Subcutaneous abdominal adipose tissue (tissue), 5 donors: ENCODE results near the gene CGN.

Source experiments
- H3K27ac ChIP-seq: one replicate; pipeline ENCODE4 v1.7.0; 2013; ENCODE audit warnings: low read depth, mild to moderate bottlenecking, inconsistent platforms, low read length, moderate library complexity
- H3K27me3 ChIP-seq, 5 donors: one replicate each; pipeline ENCODE4 v1.7.0; 2013; ENCODE audit warnings: low read length in 5 of 5, inconsistent platforms in 1 of 5; ENCODE audit not compliant: control insufficient read depth in 5 of 5, insufficient read depth in 4 of 5
- H3K36me3 ChIP-seq, 5 donors: one replicate each; pipeline ENCODE4 v1.7.0; 2013; ENCODE audit warnings: low read length in 5 of 5; ENCODE audit not compliant: control insufficient read depth in 5 of 5, insufficient read depth in 5 of 5
- H3K4me1 ChIP-seq, 5 donors: one replicate each; pipeline ENCODE4 v1.7.0; 2013; ENCODE audit warnings: low read length in 5 of 5, mild to moderate bottlenecking in 3 of 5, moderate library complexity in 1 of 5; ENCODE audit not compliant: control insufficient read depth in 5 of 5, insufficient read depth in 5 of 5
- H3K4me3 ChIP-seq, 5 donors: one replicate each; pipeline ENCODE4 v1.7.0; 2013; ENCODE audit warnings: low read length in 5 of 5, low read depth in 1 of 5
- H3K9ac ChIP-seq, 5 donors: one replicate each; pipeline ENCODE4 v1.7.0; 2013; ENCODE audit warnings: low read length in 5 of 5, mild to moderate bottlenecking in 4 of 5, moderate library complexity in 3 of 5
- H3K9me3 ChIP-seq, 5 donors: one replicate each; pipeline ENCODE4 v1.7.0; 2013; ENCODE audit warnings: low read length in 5 of 5; ENCODE audit not compliant: control insufficient read depth in 5 of 5
- donor health status: healthy.
- donor health status: healthy.
- donor health status: healthy.
- donor health status: healthy.
- donor health status: healthy.

CGN gene

GRCh38 chr1:151510957-151511635 is at the start of gene CGN:
CGN (plus strand) TSS chr1:151511387; CDS start chr1:151518520, 7,133 bp downstream.
- no peaks in the 10 kb centered on the region for H3K9me3 ChIP-seq
- no peak within 1 kb of the TSS for H3K27ac ChIP-seq
- H3K9ac ChIP-seq: peak within 1 kb of the TSS in 3 of 5 donors; percentile 52 to 56 (median 56)
- H3K4me1 ChIP-seq: peaks cover 2 to 21% (median 16%) of the 10 kb centered on the region in 5 donors
- peak within 1 kb of the TSS; percentile 62 to 72 (median 66) for H3K4me3 ChIP-seq
- peaks cover 17 to 37% (median 32%) of the 10 kb centered on the region in 5 donors for H3K27me3 ChIP-seq
- no peaks in the 10 kb centered on the region for H3K36me3 ChIP-seq

- Histone ChIP-seq H3K4me1 (peaks cover 0 to 19% (median 11%) of the 10 kb centered on the region in 5 donors), H3K9ac (no peak overlapping the region), H3K4me3 (no peak overlapping the region), H3K36me3 (no peaks in the 10 kb centered on the region), H3K27me3 (no peaks in the 10 kb centered on the region), H3K27ac (no peak overlapping the region), H3K9me3 (no peaks in the 10 kb centered on the region)
Measured at GRCh38 chr1:151461694-151462093, 49.5 kb upstream of the CGN start.

- H3K9ac ChIP-seq: no peak overlapping the region
- peaks cover 0 to 2% (median 0%) of the 10 kb centered on the region in 5 donors for H3K36me3 ChIP-seq
- no peak overlapping the region for H3K27ac ChIP-seq
- H3K4me3 ChIP-seq: no peak overlapping the region
- no peaks in the 10 kb centered on the region for H3K27me3 ChIP-seq
- no peaks in the 10 kb centered on the region for H3K4me1 ChIP-seq
- H3K9me3 ChIP-seq: no peaks in the 10 kb centered on the region
Measured at GRCh38 chr1:151465026-151465425, 46.2 kb upstream of the CGN start.

GRCh38 chr1:151472856-151473731 is 38.1 kb upstream of the CGN start:
- Histone ChIP-seq H3K4me3 (peak overlapping the region; percentile 61 to 78 (median 70)), H3K27me3 (no peaks in the 10 kb centered on the region), H3K4me1 (peaks cover 0 to 13% (median 7%) of the 10 kb centered on the region in 5 donors), H3K36me3 (peaks cover 0 to 2% (median 0%) of the 10 kb centered on the region in 5 donors), H3K9ac (peak overlapping the region; percentile 55 to 86 (median 71)), H3K27ac (peak overlapping the region; percentile 27), H3K9me3 (no peaks in the 10 kb centered on the region)

- H3K4me3 ChIP-seq: no peak overlapping the region
- peaks cover 0 to 13% (median 7%) of the 10 kb centered on the region in 5 donors for H3K4me1 ChIP-seq
- no peaks in the 10 kb centered on the region for H3K36me3 ChIP-seq
Measured at GRCh38 chr1:151474745-151475144, 36.4 kb upstream of the CGN start.

GRCh38 chr1:151475175-151475574 is 36.0 kb upstream of the CGN start:
- peaks cover 0 to 13% (median 7%) of the 10 kb centered on the region in 5 donors for H3K4me1 ChIP-seq
- no peaks in the 10 kb centered on the region for H3K9me3 ChIP-seq
- no peak overlapping the region for H3K4me3 ChIP-seq
- H3K9ac ChIP-seq: no peak overlapping the region
- no peaks in the 10 kb centered on the region for H3K27me3 ChIP-seq
- no peak overlapping the region for H3K27ac ChIP-seq
- no peaks in the 10 kb centered on the region for H3K36me3 ChIP-seq

More at GRCh38 chr1:151474745-151475144, 36.4 kb upstream of the CGN start:
- H3K27ac ChIP-seq: no peak overlapping the region
- H3K9me3 ChIP-seq: no peaks in the 10 kb centered on the region
- no peaks in the 10 kb centered on the region for H3K27me3 ChIP-seq
- no peak overlapping the region for H3K9ac ChIP-seq

GRCh38 chr1:151476083-151476482 is 35.1 kb upstream of the CGN start:
- Histone ChIP-seq H3K9me3 (no peaks in the 10 kb centered on the region), H3K36me3 (no peaks in the 10 kb centered on the region), H3K9ac (no peak overlapping the region), H3K27me3 (no peaks in the 10 kb centered on the region), H3K27ac (no peak overlapping the region), H3K4me3 (no peak overlapping the region), H3K4me1 (peaks cover 0 to 13% (median 7%) of the 10 kb centered on the region in 5 donors)

- Histone ChIP-seq H3K9me3 (peaks cover 0 to 4% (median 2%) of the 10 kb centered on the region in 5 donors), H3K4me3 (no peak overlapping the region), H3K9ac (no peak overlapping the region), H3K4me1 (peaks cover 0 to 13% (median 7%) of the 10 kb centered on the region in 5 donors), H3K27me3 (no peaks in the 10 kb centered on the region), H3K36me3 (no peaks in the 10 kb centered on the region), H3K27ac (no peak overlapping the region)
Measured at GRCh38 chr1:151477066-151477465, 34.1 kb upstream of the CGN start.

GRCh38 chr1:151478140-151478812 is 32.9 kb upstream of the CGN start:
- no peak overlapping the region for H3K9ac ChIP-seq
- H3K4me3 ChIP-seq: no peak overlapping the region
- H3K36me3 ChIP-seq: no peaks in the 10 kb centered on the region
- no peak overlapping the region for H3K27ac ChIP-seq
- peaks cover 0 to 6% (median 4%) of the 10 kb centered on the region in 5 donors for H3K9me3 ChIP-seq
- H3K4me1 ChIP-seq: peaks cover 0 to 7% (median 6%) of the 10 kb centered on the region in 5 donors
- H3K27me3 ChIP-seq: no peaks in the 10 kb centered on the region
